NT2/D1 (cell line): ENCODE measurements around the gene CREB1.

Experiments used
- DNase-seq: peaks from one replicate; pipeline ENCODE4 v3.0.0-alpha.2; 2011; ENCODE audit warnings: low read depth, low spot score
- H3K27me3 ChIP-seq: 2 replicates; pipeline ENCODE4 v1.6.0; 2011; ENCODE audit warnings: mild to moderate bottlenecking; ENCODE audit not compliant: insufficient read length, insufficient read depth
- H3K36me3 ChIP-seq: 2 replicates; pipeline ENCODE4 v1.6.1; 2011; ENCODE audit warnings: mild to moderate bottlenecking, low read length, mixed read lengths; ENCODE audit not compliant: insufficient read depth, insufficient read length
- H3K4me1 ChIP-seq: 2 replicates; pipeline ENCODE4 v1.5.1; 2011; ENCODE audit not compliant: insufficient read depth, insufficient read length
- H3K4me3 ChIP-seq: 2 replicates; pipeline ENCODE4 v1.5.1; 2011; ENCODE audit warnings: low read depth; ENCODE audit not compliant: insufficient read length
- H3K9ac ChIP-seq: 2 replicates; pipeline ENCODE4 v1.6.0; 2011; ENCODE audit warnings: low read depth; ENCODE audit not compliant: insufficient read length
- H3K9me3 ChIP-seq: 2 replicates; pipeline ENCODE4 v1.5.1; 2011; ENCODE audit warnings: mild to moderate bottlenecking, low read length; ENCODE audit not compliant: insufficient read depth
- SUZ12 ChIP-seq: IDR thresholded peaks from 2 replicates; pipeline ENCODE4 v1.6.1; 2011; ENCODE audit not compliant: insufficient read length, insufficient read depth; ENCODE audit errors: extremely low read depth
- YY1 ChIP-seq: IDR thresholded peaks from 2 replicates; pipeline ENCODE4 v1.6.1; 2011; ENCODE audit not compliant: insufficient read length, insufficient read depth
- ZNF274 ChIP-seq: IDR thresholded peaks from 2 replicates; pipeline ENCODE4 v1.6.1; 2011; ENCODE audit warnings: mild to moderate bottlenecking, low read depth, low read length

The CREB1 gene

GRCh38 chr2:207484444-207485391, 45.0 kb upstream of the CREB1 start:
- Histone ChIP-seq H3K9me3 (no peaks in the 10 kb centered on the region), H3K36me3 (no peaks in the 10 kb centered on the region)

GRCh38 chr2:207487650-207488311, 42.0 kb upstream of the CREB1 start:
- Histone ChIP-seq H3K4me3 (no peak overlapping the region), H3K9ac (no peak overlapping the region), H3K9me3 (no peaks in the 10 kb centered on the region), H3K4me1 (no peaks in the 10 kb centered on the region), H3K27me3 (no peaks in the 10 kb centered on the region), H3K36me3 (no peaks in the 10 kb centered on the region)
- no peak for DNase-seq
- TF ChIP-seq SUZ12 = no peak

More at GRCh38 chr2:207484444-207485391, 45.0 kb upstream of the CREB1 start:
- no peaks in the 10 kb centered on the region for H3K27me3 ChIP-seq
- no peak overlapping the region for H3K9ac ChIP-seq
- no peak overlapping the region for H3K4me3 ChIP-seq
- DNase-seq = no peak
- no peaks in the 10 kb centered on the region for H3K4me1 ChIP-seq
- TF ChIP-seq ZNF274 (no peak), YY1 (no peak), SUZ12 (no peak)

GRCh38 chr2:207489251-207489650, 40.5 kb upstream of the CREB1 start:
- no peak for DNase-seq
- TF ChIP-seq YY1 = no peak
- TF ChIP-seq ZNF274 = no peak
- no peak for TF ChIP-seq SUZ12
- H3K27me3 ChIP-seq = no peaks in the 10 kb centered on the region

GRCh38 chr2:207490441-207490840, 39.3 kb upstream of the CREB1 start:
- Histone ChIP-seq H3K36me3 (no peaks in the 10 kb centered on the region), H3K27me3 (no peaks in the 10 kb centered on the region), H3K4me3 (no peak overlapping the region), H3K9ac (no peak overlapping the region), H3K4me1 (no peaks in the 10 kb centered on the region), H3K9me3 (no peaks in the 10 kb centered on the region)
- no peak for DNase-seq
- TF ChIP-seq ZNF274 (no peak), YY1 (no peak), SUZ12 (no peak)

More at GRCh38 chr2:207489251-207489650, 40.5 kb upstream of the CREB1 start:
- H3K4me1 ChIP-seq = no peaks in the 10 kb centered on the region
- H3K36me3 ChIP-seq = no peaks in the 10 kb centered on the region
- no peak overlapping the region for H3K9ac ChIP-seq
- H3K9me3 ChIP-seq = no peaks in the 10 kb centered on the region
- H3K4me3 ChIP-seq = no peak overlapping the region

GRCh38 chr2:207491086-207491485, 38.7 kb upstream of the CREB1 start:
- Histone ChIP-seq H3K9ac (no peak overlapping the region), H3K4me3 (no peak overlapping the region), H3K4me1 (no peaks in the 10 kb centered on the region), H3K9me3 (no peaks in the 10 kb centered on the region), H3K27me3 (no peaks in the 10 kb centered on the region), H3K36me3 (no peaks in the 10 kb centered on the region)
- DNase-seq = no peak
- TF ChIP-seq ZNF274 = no peak
- TF ChIP-seq SUZ12 = no peak
- TF ChIP-seq YY1 = no peak

- Histone ChIP-seq H3K4me3 (no peak overlapping the region), H3K9me3 (no peaks in the 10 kb centered on the region), H3K9ac (no peak overlapping the region), H3K36me3 (no peaks in the 10 kb centered on the region), H3K27me3 (no peaks in the 10 kb centered on the region), H3K4me1 (no peaks in the 10 kb centered on the region)
- TF ChIP-seq SUZ12 (no peak), YY1 (no peak)
- DNase-seq = no peak
These were observed 37.8 kb upstream of the CREB1 start for GRCh38 chr2:207491956-207492355.

- no peaks in the 10 kb centered on the region for H3K36me3 ChIP-seq
- no peak for TF ChIP-seq YY1
- TF ChIP-seq SUZ12 = no peak
- no peak for TF ChIP-seq ZNF274
- H3K4me1 ChIP-seq = no peaks in the 10 kb centered on the region
- H3K9me3 ChIP-seq = no peaks in the 10 kb centered on the region
- no peak overlapping the region for H3K9ac ChIP-seq
- H3K27me3 ChIP-seq = no peaks in the 10 kb centered on the region
- no peak for DNase-seq
- no peak overlapping the region for H3K4me3 ChIP-seq
These were observed 37.3 kb upstream of the CREB1 start for GRCh38 chr2:207492461-207492860.
